HEK293 (cell line): Measurements from ENCODE around the gene ENAH.
A peak's percentile ranks its signal among the peaks of the same experiment; 100 is the strongest.

ENCODE experiments used
- GFI1B ChIP-seq: fragments of 450-650 bp; formaldehyde crosslinking; IDR thresholded peaks from 2 replicates; pipeline ENCODE4 v1.5.1; 2016; ENCODE audit warnings: missing biosample characterization, missing genetic modification characterization
- KLF10 ChIP-seq: fragments of 450-650 bp; IDR thresholded peaks from 2 replicates; pipeline ENCODE4 v1.5.1; 2018; ENCODE audit warnings: missing biosample characterization, mild to moderate bottlenecking, missing genetic modification characterization
- MYNN ChIP-seq: fragments of 450-650 bp; formaldehyde crosslinking; IDR thresholded peaks from 2 replicates; pipeline ENCODE4 v1.5.1; 2016; ENCODE audit warnings: missing biosample characterization, missing genetic modification characterization, borderline replicate concordance
- OVOL3 ChIP-seq: fragments of 450-650 bp; formaldehyde crosslinking; IDR thresholded peaks from 2 replicates; pipeline ENCODE4 v1.5.1; 2016; ENCODE audit warnings: missing biosample characterization, missing genetic modification characterization
- RBAK ChIP-seq: fragments of 450-650 bp; formaldehyde crosslinking; IDR thresholded peaks from 2 replicates; pipeline ENCODE4 v1.5.1; 2016; ENCODE audit warnings: missing biosample characterization, missing genetic modification characterization
- REPIN1 ChIP-seq: fragments of 450-650 bp; formaldehyde crosslinking; IDR thresholded peaks from 2 replicates; pipeline ENCODE4 v1.5.1; 2017; ENCODE audit warnings: missing biosample characterization, missing genetic modification characterization, low read depth
- SETDB1 ChIP-seq: IDR thresholded peaks from one replicate; pipeline ENCODE4 v1.6.1; 2017; ENCODE audit warnings: mild to moderate bottlenecking, low read length, moderate library complexity, mixed read lengths; ENCODE audit not compliant: insufficient read length
- YY2 ChIP-seq: fragments of 450-650 bp; formaldehyde crosslinking; IDR thresholded peaks from 2 replicates; pipeline ENCODE4 v1.5.1; 2016; ENCODE audit warnings: missing biosample characterization, missing genetic modification characterization
- ZNF157 ChIP-seq: fragments of 450-650 bp; formaldehyde crosslinking; IDR thresholded peaks from 2 replicates; pipeline ENCODE4 v1.5.1; 2016; ENCODE audit warnings: missing biosample characterization, missing genetic modification characterization
- ZNF184 ChIP-seq: fragments of 450-650 bp; IDR thresholded peaks from 2 replicates; pipeline ENCODE4 v1.5.1; 2018; ENCODE audit warnings: missing biosample characterization, mild to moderate bottlenecking, missing genetic modification characterization
- ZNF214 ChIP-seq: fragments of 450-650 bp; formaldehyde crosslinking; IDR thresholded peaks from 2 replicates; pipeline ENCODE4 v1.5.1; 2017; ENCODE audit warnings: missing biosample characterization, mild to moderate bottlenecking, missing genetic modification characterization, borderline replicate concordance
- ZNF362 ChIP-seq: fragments of 450-650 bp; formaldehyde crosslinking; IDR thresholded peaks from 2 replicates; pipeline ENCODE4 v1.5.1; 2016; ENCODE audit warnings: missing biosample characterization, missing genetic modification characterization
- ZNF501 ChIP-seq: fragments of 450-650 bp; formaldehyde crosslinking; IDR thresholded peaks from 2 replicates; pipeline ENCODE4 v1.5.1; 2016; ENCODE audit warnings: missing biosample characterization, missing genetic modification characterization
- ZNF571 ChIP-seq: fragments of 450-650 bp; formaldehyde crosslinking; IDR thresholded peaks from 2 replicates; pipeline ENCODE4 v1.5.0; 2017; ENCODE audit warnings: missing biosample characterization, missing genetic modification characterization
- ZNF747 ChIP-seq: fragments of 450-650 bp; formaldehyde crosslinking; IDR thresholded peaks from 2 replicates; pipeline ENCODE4 v1.5.1; 2016; ENCODE audit warnings: missing biosample characterization, missing genetic modification characterization
- ZNF792 ChIP-seq: fragments of 450-650 bp; formaldehyde crosslinking; IDR thresholded peaks from 2 replicates; pipeline ENCODE4 v1.5.1; 2016; ENCODE audit warnings: missing biosample characterization, missing genetic modification characterization
- ZNF843 ChIP-seq: fragments of 450-650 bp; formaldehyde crosslinking; IDR thresholded peaks from 2 replicates; pipeline ENCODE4 v1.5.1; 2016; ENCODE audit warnings: missing biosample characterization, missing genetic modification characterization
- ZSCAN30 ChIP-seq: fragments of 450-650 bp; IDR thresholded peaks from 2 replicates; pipeline ENCODE4 v1.5.1; 2018; ENCODE audit warnings: missing biosample characterization, mild to moderate bottlenecking, missing genetic modification characterization, moderate library complexity
- TF ChIP-seq, protein P1 (sequence below): fragments of 450-650 bp; formaldehyde crosslinking; IDR thresholded peaks from 2 replicates; pipeline ENCODE4 v1.5.1; 2016; ENCODE audit warnings: missing biosample characterization, missing genetic modification characterization
- TF ChIP-seq, protein P2 (sequence below): fragments of 450-650 bp; formaldehyde crosslinking; IDR thresholded peaks from 2 replicates; pipeline ENCODE4 v1.5.1; 2016; ENCODE audit warnings: missing biosample characterization, missing genetic modification characterization
- TF ChIP-seq, protein P3 (sequence below): fragments of 450-650 bp; formaldehyde crosslinking; IDR thresholded peaks from 2 replicates; pipeline ENCODE4 v1.5.1; 2017; ENCODE audit warnings: missing biosample characterization, mild to moderate bottlenecking, missing genetic modification characterization, moderate library complexity
- TF ChIP-seq, protein P4 (sequence below): fragments of 450-650 bp; formaldehyde crosslinking; IDR thresholded peaks from 2 replicates; pipeline ENCODE4 v1.5.1; 2016; ENCODE audit warnings: missing biosample characterization, missing genetic modification characterization, borderline replicate concordance

Gene ENAH

GRCh38 chr1:225603538-225604354, 49.2 kb downstream of the ENAH start (continued):
- TF ChIP-seq OVOL3 (tag by site-specific recombination) (peak; percentile 83; the same call in 1 of the 2 replicates), ZNF214 (tag by site-specific recombination) (0 out of 2 replicates have a peak, but pooled peaks have one; percentile 9), ZNF501 (tag by site-specific recombination) (peak; percentile 56; the same call in 1 of the 2 replicates), ZNF792 (tag by site-specific recombination) (no peak), ZNF184 (peak; percentile 72), ZNF571 (tag by site-specific recombination) (no peak), YY2 (tag by site-specific recombination) (no peak), KLF10 (tag by site-specific recombination) (peak; percentile 11; the same call in 1 of the 2 replicates), ZSCAN30 (tag by site-specific recombination) (peak; percentile 98; the same call in 1 of the 2 replicates), GFI1B (tag by site-specific recombination) (peak; percentile 57), ZNF747 (no peak), REPIN1 (tag by site-specific recombination) (no peak), ZNF157 (tag by site-specific recombination) (no peak), ZNF362 (tag by site-specific recombination) (peak; percentile 97), SETDB1 (no peak), MYNN (tag by site-specific recombination) (no peak), RBAK (no peak), ZNF843 (tag by site-specific recombination) (no peak)
- TF ChIP-seq, protein P1, sequence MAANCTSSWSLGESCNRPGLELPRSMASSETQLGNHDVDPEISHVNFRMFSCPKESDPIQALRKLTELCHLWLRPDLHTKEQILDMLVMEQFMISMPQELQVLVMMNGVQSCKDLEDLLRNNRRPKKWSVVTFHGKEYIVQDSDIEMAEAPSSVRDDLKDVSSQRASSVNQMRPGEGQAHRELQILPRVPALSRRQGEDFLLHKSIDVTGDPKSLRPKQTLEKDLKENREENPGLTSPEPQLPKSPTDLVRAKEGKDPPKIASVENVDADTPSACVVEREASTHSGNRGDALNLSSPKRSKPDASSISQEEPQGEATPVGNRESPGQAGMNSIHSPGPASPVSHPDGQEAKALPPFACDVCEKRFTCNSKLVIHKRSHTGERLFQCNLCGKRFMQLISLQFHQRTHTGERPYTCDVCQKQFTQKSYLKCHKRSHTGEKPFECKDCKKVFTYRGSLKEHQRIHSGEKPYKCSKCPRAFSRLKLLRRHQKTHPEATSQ (tag by site-specific recombination), result no peak
- TF ChIP-seq, protein P2, sequence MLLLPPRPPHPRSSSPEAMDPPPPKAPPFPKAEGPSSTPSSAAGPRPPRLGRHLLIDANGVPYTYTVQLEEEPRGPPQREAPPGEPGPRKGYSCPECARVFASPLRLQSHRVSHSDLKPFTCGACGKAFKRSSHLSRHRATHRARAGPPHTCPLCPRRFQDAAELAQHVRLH, result peak; percentile 54
- TF ChIP-seq, protein P3, sequence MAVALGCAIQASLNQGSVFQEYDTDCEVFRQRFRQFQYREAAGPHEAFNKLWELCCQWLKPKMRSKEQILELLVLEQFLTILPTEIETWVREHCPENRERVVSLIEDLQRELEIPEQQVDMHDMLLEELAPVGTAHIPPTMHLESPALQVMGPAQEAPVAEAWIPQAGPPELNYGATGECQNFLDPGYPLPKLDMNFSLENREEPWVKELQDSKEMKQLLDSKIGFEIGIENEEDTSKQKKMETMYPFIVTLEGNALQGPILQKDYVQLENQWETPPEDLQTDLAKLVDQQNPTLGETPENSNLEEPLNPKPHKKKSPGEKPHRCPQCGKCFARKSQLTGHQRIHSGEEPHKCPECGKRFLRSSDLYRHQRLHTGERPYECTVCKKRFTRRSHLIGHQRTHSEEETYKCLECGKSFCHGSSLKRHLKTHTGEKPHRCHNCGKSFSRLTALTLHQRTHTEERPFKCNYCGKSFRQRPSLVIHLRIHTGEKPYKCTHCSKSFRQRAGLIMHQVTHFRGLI, result no peak; the same call in 1 of the 2 replicates
- TF ChIP-seq, protein P4, sequence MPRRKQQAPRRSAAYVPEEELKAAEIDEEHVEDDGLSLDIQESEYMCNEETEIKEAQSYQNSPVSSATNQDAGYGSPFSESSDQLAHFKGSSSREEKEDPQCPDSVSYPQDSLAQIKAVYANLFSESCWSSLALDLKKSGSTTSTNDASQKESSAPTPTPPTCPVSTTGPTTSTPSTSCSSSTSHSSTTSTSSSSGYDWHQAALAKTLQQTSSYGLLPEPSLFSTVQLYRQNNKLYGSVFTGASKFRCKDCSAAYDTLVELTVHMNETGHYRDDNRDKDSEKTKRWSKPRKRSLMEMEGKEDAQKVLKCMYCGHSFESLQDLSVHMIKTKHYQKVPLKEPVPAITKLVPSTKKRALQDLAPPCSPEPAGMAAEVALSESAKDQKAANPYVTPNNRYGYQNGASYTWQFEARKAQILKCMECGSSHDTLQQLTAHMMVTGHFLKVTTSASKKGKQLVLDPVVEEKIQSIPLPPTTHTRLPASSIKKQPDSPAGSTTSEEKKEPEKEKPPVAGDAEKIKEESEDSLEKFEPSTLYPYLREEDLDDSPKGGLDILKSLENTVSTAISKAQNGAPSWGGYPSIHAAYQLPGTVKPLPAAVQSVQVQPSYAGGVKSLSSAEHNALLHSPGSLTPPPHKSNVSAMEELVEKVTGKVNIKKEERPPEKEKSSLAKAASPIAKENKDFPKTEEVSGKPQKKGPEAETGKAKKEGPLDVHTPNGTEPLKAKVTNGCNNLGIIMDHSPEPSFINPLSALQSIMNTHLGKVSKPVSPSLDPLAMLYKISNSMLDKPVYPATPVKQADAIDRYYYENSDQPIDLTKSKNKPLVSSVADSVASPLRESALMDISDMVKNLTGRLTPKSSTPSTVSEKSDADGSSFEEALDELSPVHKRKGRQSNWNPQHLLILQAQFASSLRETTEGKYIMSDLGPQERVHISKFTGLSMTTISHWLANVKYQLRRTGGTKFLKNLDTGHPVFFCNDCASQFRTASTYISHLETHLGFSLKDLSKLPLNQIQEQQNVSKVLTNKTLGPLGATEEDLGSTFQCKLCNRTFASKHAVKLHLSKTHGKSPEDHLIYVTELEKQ (tag by site-specific recombination), result peak; percentile 58; the same call in 1 of the 2 replicates
